Ecto neural progenitor cell (in vitro differentiated cells): ENCODE data around the gene CNTNAP2.
"Not testable (repeated sequence)": the region's sequence is repeated elsewhere in the genome, so short reads cannot be mapped to it uniquely, and the experiment has no call there.

Experiments
- DNase-seq: peaks from one replicate; pipeline ENCODE4 v3.0.0-alpha.2; 2018; ENCODE audit warnings: low spot score

Gene CNTNAP2

DNA sequence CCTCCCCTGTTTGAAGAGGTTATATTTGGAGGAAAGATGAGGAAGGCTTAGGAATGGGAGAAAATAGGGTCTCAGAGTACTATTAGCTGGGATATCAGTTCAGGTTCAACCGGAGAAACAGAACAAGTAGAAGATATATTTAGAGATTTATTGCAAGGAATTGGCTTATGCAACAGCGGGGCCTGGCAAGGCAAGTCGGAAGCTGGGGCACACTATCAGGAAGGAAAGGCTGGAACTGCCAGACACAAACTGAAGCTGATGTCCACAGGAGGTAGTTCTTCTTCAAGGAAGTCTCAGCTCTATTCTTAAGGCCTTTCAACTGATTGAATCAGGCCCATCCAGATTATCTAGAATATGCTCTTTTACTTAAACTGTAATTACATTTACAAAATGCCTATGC lies 1534.4 kb downstream of the CNTNAP2 start:
- no peak for DNase-seq

GRCh38 chr7:147651601-147652000 lies 1535.0 kb downstream of the CNTNAP2 start:
- DNase-seq = no peak

GRCh38 chr7:147653456-147653855 lies 1536.9 kb downstream of the CNTNAP2 start:
- DNase-seq = no peak

- no peak for DNase-seq
Measured at GRCh38 chr7:147658392-147658967, 1541.9 kb downstream of the CNTNAP2 start.

DNA sequence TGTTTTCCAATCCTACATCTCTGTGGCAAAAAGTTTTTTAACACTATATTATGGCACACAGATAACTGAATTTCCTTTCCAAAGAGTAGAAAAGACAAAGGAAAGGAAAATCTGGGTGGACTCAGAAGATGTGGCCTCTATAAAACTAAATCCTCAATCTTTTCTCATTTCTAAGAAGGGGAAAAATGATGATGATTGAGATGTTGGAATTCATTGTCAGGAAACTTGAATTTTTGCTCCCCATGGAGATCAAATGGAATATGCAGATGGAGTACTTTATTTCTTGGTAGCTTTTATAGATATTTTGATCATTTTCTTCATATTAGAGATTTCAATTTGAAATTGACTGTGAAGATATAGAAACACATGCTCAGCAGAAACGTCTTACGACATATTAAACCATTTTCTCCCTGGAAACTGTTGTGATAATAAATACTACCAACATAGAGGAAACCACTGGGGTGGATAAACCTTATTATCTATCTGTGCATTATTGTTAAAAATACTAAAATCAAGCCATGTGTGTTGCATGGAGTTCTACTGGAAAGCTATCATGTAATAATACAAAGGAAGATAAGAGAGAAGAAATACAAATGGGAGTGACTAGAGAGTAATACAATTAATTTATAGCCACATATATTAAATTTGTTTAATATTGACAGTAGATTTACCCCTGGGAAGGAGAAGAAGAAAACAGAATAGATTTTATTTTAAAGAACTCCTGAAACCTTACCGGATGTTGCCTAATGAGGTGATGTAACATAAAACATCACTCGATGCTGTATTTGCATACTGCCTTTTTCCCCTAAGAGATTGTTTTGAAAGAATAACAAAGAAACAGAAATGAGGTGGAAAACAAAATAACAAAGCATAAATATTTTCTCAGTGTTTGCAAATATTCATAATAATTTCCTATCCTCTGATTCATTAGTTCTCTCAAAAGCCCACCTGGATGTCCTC lies 1542.7 kb downstream of the CNTNAP2 start:
- DNase-seq = no peak

DNA sequence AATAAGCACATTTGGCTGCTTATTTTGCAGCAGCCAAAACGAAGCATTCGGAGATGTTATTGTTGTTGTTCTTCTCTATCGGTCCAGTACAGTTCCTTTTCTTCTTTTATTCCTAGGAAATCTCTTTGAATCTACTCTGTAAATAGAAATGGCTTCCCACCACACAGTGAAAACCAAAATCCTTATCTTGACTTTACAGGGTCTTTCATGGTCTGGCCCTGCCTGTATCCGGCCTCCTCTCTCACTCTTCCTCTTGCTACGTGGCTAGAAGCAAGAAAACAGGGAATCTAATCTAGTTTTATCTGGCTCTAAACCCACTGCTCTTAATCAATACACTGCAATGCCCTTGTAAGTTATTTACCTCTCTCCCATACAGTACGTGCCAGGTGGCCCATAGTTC lies 1547.9 kb downstream of the CNTNAP2 start:
- no peak for DNase-seq

- no peak for DNase-seq
Measured at GRCh38 chr7:147670759-147671158, 1554.2 kb downstream of the CNTNAP2 start.

DNA sequence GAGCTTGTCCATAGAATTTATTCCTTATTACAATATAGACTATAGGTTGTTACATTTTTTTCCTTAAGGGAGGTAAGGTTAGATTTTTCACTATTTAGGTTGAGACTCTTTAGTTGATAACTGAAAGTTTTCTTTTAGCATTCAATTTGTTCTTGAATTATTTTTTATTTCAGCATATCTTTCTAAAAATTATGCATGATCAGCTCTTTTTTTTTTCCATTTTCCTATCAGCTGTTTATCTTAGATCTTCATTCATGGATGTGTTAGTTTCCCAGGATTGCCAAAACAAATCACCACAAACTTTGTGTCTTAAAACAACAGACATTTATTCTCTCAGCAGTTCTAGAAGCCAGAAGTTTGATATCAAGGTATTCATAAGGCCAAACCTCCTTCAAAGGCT lies 1558.1 kb downstream of the CNTNAP2 start:
- no peak for DNase-seq

DNA sequence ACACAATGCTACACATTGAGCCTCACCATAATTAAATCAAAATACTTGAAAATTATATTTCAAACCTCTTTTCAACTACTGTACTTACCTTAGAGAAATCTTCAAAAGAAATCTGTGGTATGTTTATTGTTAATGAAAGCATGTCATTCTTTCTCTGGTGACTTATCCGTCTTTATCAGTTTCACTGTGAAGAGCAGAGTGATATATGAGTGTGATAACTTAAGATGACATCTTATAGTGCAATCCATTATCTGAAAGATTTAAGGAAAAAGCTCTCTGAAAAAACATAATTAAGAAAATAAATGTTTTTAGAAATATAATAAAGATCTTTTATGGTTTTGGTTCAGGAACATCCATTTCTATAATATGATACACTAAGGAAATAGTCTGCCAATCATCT lies 1562.3 kb downstream of the CNTNAP2 start:
- DNase-seq = no peak

GRCh38 chr7:147681530-147681929 lies 1564.9 kb downstream of the CNTNAP2 start:
- DNase-seq = no peak

- DNase-seq = no peak
Measured at GRCh38 chr7:147700702-147701101, 1584.1 kb downstream of the CNTNAP2 start.

DNA sequence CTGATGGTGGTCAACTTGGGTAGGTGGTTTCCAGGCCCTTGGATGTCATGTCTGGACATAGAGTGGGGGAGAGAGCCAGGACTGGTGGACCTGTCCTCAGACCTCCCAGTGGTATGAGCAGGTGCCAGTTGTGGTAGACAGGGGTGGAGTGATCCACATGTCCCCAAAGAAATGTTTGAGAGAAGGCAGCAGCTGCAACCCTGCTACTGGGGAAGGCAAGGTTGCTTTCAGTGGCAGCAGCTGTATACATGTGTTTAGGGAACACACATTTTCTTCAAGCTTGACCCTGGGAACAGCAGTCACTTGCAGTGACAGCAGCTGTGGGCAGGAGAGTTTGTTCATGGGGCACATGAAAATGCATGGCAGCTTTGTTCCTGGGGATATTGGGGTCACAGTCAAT lies 1591.3 kb downstream of the CNTNAP2 start:
- no peak for DNase-seq

DNA sequence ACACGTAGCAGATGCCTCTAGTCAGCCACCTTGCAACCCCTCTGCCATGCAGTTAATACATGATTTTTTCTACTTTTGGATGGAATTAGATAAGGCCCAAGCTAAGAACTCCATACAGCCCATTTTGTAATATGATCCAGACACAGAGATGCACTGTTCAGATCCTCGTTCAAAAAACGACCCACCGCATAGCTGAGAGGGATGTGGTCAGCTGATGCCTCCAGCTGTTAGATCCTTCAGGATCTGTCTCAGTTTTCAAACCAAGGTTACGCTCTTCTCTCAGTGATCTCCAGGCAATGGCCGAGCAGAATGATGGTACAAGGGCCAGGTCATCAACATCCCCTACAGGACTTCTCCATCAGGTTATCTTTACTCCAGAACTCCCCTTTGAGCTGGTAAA lies 1592.3 kb downstream of the CNTNAP2 start:
- no peak for DNase-seq

- DNase-seq = no peak
Measured at GRCh38 chr7:147711447-147711846, 1594.8 kb downstream of the CNTNAP2 start.

- no peak for DNase-seq
Measured at GRCh38 chr7:147721962-147722830, 1605.6 kb downstream of the CNTNAP2 start.

GRCh38 chr7:147723536-147723935 lies 1606.9 kb downstream of the CNTNAP2 start:
- DNase-seq = no peak

GRCh38 chr7:147731311-147731710 lies 1614.7 kb downstream of the CNTNAP2 start:
- no peak for DNase-seq

- not testable (repeated sequence) for DNase-seq
Measured at GRCh38 chr7:147737559-147738214, 1621.1 kb downstream of the CNTNAP2 start.

- DNase-seq = no peak
Measured at GRCh38 chr7:147742301-147742700, 1625.7 kb downstream of the CNTNAP2 start.

DNA sequence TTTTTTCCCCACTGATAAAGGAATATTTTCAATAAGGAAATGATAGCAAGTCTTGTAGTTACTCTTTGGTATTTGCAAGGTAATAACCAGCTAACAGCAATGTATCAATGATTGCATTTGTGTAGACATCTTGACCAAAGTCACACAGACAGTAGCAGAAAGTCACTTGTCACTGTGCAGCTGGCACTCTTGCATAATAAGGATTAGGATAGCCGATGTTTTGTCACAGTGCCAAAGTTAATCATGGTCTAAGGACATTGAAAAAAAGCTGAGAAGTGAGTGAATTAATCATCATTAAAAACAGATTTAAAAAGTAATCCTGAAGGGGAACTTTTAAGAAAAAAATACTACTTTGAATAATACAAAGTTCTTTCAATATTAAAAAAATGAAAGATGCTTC lies 1639.7 kb downstream of the CNTNAP2 start:
- no peak for DNase-seq

DNA sequence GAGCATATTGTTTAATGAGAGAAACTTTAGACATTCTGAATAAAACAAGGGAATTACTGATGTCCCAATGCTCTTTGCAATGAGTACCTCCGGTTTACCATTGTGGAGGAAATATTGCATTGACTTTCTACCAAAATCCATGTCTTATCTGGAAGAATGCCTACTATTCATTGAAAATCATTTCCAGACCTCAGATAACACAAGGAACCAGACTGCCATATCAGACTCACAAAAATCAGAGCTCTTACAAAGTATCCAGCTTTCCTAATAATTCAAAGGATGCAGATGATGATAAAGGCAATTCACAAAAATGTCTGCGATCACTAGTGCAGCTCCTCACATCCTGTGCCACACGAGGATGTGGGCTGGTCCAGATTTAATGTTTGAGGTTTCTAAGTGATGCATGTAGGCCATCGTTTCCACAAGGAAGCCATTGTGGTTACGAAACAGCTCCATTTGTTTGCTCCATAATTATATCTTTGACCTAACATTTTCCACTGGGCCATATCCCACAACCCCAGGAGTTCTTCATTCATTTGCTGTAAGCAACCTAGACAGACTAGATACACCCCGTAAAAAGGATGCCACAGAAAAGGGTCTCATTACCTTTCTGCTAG lies 1642.8 kb downstream of the CNTNAP2 start:
- DNase-seq = no peak

DNA sequence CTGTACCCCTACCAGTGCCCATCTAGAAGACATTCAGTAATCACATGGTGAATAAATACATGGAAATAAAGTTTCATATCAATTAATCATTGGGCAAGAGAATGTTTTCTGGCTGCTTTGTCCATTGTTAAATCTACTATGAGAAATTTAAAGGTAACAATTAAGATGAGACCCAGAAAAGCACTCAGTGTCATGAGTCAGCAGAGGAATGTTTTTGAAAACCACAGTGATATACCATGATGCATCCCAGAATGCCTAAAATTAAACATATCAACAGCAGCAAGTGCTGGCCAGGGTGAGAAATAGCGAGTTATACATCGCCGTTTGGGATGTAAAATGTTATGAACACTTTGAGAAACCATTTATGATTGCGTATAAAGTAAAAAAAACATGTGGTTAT lies 1648.7 kb downstream of the CNTNAP2 start:
- no peak for DNase-seq
